ENCODE results near the gene PPIP5K2. TPM values are rescaled to one million over a fixed set of nuclear protein-coding genes. Genes with fewer than 3 reads are reported as not detected.
"Not testable (repeated sequence)": the region's sequence is repeated elsewhere in the genome, so short reads cannot be mapped to it uniquely, and the experiment has no call there.

PPIP5K2 gene
- total RNA-seq, 1 donor from 2014 or later, result 108 TPM

DNA sequence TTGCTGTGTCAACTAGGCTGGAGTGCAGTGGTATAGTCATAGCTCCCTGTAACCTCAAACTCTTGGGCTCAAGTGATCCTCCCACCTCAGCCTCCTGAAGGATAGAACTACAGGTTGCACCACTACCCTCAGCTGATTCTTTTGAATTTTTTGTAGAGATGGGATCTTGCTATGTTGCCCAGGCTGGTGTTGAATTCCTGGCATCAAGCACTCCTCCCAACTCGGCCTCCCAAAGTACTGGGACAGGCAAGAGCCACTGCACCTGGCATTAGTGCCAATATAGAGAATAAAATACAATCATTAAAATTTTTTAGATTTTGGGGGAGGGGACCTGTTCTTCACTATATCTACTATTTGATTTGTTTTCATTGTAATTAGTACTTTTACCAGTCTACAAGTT is 15.4 kb downstream of the PPIP5K2 start:
- no peaks in the 10 kb centered on the region for H3K9me3 ChIP-seq (ENCODE audit: low read depth)
- no peaks in the 10 kb centered on the region for H4K20me1 ChIP-seq (ENCODE audit: low read depth)
- Mint-ChIP-seq H3K27me3 (ENCODE audit: insufficient read depth, low read depth) (no peaks in the 10 kb centered on the region), H3K36me3 (peaks cover 9% of the 10 kb centered on the region), H3K4me3 (no peak overlapping the region), H3K27ac (no peak overlapping the region), H3K9me3 (peaks cover 3% of the 10 kb centered on the region), H3K4me1 (no peaks in the 10 kb centered on the region)
- no peaks in the 10 kb centered on the region for H3K36me3 ChIP-seq
- no peak for DNase-seq (ENCODE audit: low spot score)
- TF ChIP-seq EZH2phosphoT487 (IDR thresholded peaks at IDR 0.05), result no peak
- TF ChIP-seq CTCF (IDR thresholded peaks at IDR 0.05), result no peak
- no peak for TF ChIP-seq EZH2 (IDR thresholded peaks at IDR 0.05)
- H3K27ac ChIP-seq, result no peak overlapping the region
- no peak overlapping the region for H3K4me2 ChIP-seq
- no peaks in the 10 kb centered on the region for H3K27me3 ChIP-seq
- H3K79me2 ChIP-seq (ENCODE audit: low read depth), result no peaks in the 10 kb centered on the region
- H3K9ac ChIP-seq, result no peak overlapping the region
- no peaks in the 10 kb centered on the region for H3K4me1 ChIP-seq
- H3F3A ChIP-seq (ENCODE audit: low read depth), result peaks cover 12% of the 10 kb centered on the region
- no peak overlapping the region for H2AFZ ChIP-seq (replicated peaks)
- no peak overlapping the region for H3K4me3 ChIP-seq

DNA sequence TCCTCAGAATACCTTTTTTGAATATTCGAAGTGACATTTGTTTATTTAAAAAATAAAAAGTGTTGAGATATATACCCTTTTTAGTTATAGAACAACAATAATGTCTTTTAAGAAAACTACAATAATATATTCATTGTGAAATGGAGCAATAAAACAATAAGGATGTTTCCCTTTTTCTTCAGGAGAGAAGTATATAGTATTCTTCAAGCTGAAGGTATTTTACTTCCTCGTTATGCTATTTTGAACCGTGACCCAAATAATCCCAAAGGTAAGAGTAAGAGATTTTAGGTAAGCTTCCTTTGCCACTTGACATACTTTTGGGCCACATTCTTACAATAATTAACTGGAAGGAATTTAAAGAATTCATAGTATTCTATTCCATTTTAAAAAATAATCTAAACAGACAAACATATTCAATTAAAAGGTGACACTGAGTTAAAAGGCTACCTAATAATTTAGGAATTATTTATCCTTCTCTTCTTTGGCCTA is 18.1 kb downstream of the PPIP5K2 start:
- Mint-ChIP-seq H3K27ac (no peak overlapping the region), H3K4me1 (no peaks in the 10 kb centered on the region), H3K36me3 (peaks cover 19% of the 10 kb centered on the region), H3K9me3 (peaks cover 6% of the 10 kb centered on the region), H3K27me3 (ENCODE audit: insufficient read depth, low read depth) (no peaks in the 10 kb centered on the region), H3K4me3 (no peak overlapping the region)
- DNase-seq (ENCODE audit: low spot score), result no peak
- no peak overlapping the region for H3K9ac ChIP-seq
- TF ChIP-seq EZH2 (IDR thresholded peaks at IDR 0.05) (no peak), CTCF (IDR thresholded peaks at IDR 0.05) (no peak), EZH2phosphoT487 (IDR thresholded peaks at IDR 0.05) (no peak)
- no peak overlapping the region for H2AFZ ChIP-seq (replicated peaks)
- no peaks in the 10 kb centered on the region for H3K79me2 ChIP-seq (ENCODE audit: low read depth)
- H3K36me3 ChIP-seq, result no peaks in the 10 kb centered on the region
- no peaks in the 10 kb centered on the region for H3K9me3 ChIP-seq (ENCODE audit: low read depth)
- no peaks in the 10 kb centered on the region for H3K27me3 ChIP-seq
- no peak overlapping the region for H3K4me2 ChIP-seq
- no peak overlapping the region for H3K4me3 ChIP-seq
- H3K27ac ChIP-seq, result no peak overlapping the region
- H3F3A ChIP-seq (ENCODE audit: low read depth), result peaks cover 12% of the 10 kb centered on the region
- no peaks in the 10 kb centered on the region for H4K20me1 ChIP-seq (ENCODE audit: low read depth)
- H3K4me1 ChIP-seq, result no peaks in the 10 kb centered on the region

DNA sequence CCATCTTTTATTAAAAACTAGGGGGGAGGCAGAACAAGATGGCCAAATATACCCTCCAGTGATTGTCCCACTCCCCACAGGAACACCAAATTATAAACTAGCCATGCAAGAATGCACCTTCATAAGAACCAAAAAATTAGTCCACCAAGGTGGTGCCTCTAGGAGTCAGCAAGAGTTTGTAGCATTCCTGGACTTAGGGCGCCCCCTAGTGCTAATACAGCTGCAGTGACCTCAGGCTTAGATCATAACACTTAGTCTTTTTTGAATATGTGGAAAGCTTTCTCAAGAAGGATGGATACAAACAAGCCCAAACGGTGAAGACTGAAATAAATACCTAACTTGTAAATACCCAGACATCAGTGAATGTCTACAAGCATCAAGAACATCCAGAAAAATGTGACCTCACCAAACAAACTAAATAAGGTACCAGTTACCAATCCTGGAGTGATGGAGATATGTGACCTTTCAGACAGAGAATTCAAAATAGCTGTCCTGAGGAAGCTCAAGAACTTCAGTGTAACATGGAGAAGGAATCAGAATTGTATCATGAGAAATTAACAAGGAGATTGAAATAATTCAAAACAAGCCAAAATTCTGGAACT is 19.3 kb downstream of the PPIP5K2 start:
- Mint-ChIP-seq H3K4me1 (no peaks in the 10 kb centered on the region), H3K27me3 (ENCODE audit: insufficient read depth, low read depth) (no peaks in the 10 kb centered on the region), H3K9me3 (peaks cover 6% of the 10 kb centered on the region), H3K4me3 (no peak overlapping the region), H3K27ac (no peak overlapping the region), H3K36me3 (peaks cover 19% of the 10 kb centered on the region)
- H3K27me3 ChIP-seq, result no peaks in the 10 kb centered on the region
- H3K4me3 ChIP-seq, result no peak overlapping the region
- H3K9me3 ChIP-seq (ENCODE audit: low read depth), result no peaks in the 10 kb centered on the region
- peak; percentile 80 for DNase-seq (ENCODE audit: low spot score)
- no peaks in the 10 kb centered on the region for H3K4me1 ChIP-seq
- no peaks in the 10 kb centered on the region for H3K79me2 ChIP-seq (ENCODE audit: low read depth)
- H4K20me1 ChIP-seq (ENCODE audit: low read depth), result no peaks in the 10 kb centered on the region
- TF ChIP-seq CTCF (IDR thresholded peaks at IDR 0.05) (peak; percentile 98), EZH2phosphoT487 (IDR thresholded peaks at IDR 0.05) (no peak)
- H3F3A ChIP-seq (ENCODE audit: low read depth), result peaks cover 12% of the 10 kb centered on the region
- no peak overlapping the region for H3K4me2 ChIP-seq
- H3K27ac ChIP-seq, result no peak overlapping the region
- H3K9ac ChIP-seq, result no peak overlapping the region
- no peaks in the 10 kb centered on the region for H3K36me3 ChIP-seq
- no peak overlapping the region for H2AFZ ChIP-seq (replicated peaks)

GRCh38 chr5:103142132-103142531 is 22.0 kb downstream of the PPIP5K2 start:
- not testable (repeated sequence) for DNase-seq (ENCODE audit: low spot score); H3K27ac Mint-ChIP-seq; H3K9me3 ChIP-seq (ENCODE audit: low read depth); H3K27me3 Mint-ChIP-seq (ENCODE audit: insufficient read depth, low read depth); H3K9me3 Mint-ChIP-seq; H3K4me3 ChIP-seq; H3K4me3 Mint-ChIP-seq; H3K4me1 ChIP-seq; H3K4me1 Mint-ChIP-seq; H3K27me3 ChIP-seq; H4K20me1 ChIP-seq (ENCODE audit: low read depth); H3K36me3 ChIP-seq; H2AFZ ChIP-seq (replicated peaks); H3K4me2 ChIP-seq; H3K79me2 ChIP-seq (ENCODE audit: low read depth); H3K9ac ChIP-seq; H3K27ac ChIP-seq
- H3K36me3 Mint-ChIP-seq, result peaks cover 19% of the 10 kb centered on the region
- H3F3A ChIP-seq (ENCODE audit: low read depth), result peaks cover 12% of the 10 kb centered on the region

Measured in neural progenitor cell (in vitro differentiated cells).